ENCODE measurements around the gene DVL1. TPM values are rescaled to one million over a fixed set of nuclear protein-coding genes. Genes with fewer than 3 reads are reported as not detected.

Gene DVL1
- total RNA-seq, 1 experiment from 2014 or later, result 42.8 TPM

DNA sequence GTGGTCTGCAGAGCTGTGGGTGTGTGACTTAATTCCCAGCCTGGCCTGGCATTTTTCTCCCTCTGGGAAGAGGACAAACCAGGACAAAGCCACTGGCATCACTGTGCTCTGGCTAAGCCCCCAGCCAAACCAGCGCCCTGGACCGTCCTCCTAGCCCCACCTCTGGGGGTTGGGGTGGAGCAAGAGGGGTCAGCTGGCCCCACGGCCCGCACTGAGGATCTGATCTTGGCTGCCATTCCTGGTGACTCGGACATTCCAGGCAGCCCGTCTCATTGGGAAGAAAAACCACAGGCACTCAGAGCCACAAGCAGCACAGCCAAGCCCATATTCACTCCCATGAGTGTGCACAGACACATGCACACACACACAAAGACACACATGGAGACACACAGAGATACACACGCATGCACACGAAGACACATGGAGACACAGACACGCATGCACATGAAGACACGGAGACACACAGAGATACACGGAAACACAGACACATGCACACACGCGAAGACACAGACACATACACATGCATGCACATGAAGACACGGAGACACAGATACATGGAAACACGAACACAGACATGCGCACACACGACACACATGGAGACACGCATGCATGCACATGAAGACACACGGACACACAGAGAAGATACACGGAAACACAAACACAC lies 11.4 kb upstream of the DVL1 start:
- in situ Hi-C loops (cut with HindIII; ENCODE audit: low pct_unique_long_range_greater_than_20kb, low sequenced_read_pairs), result no loop called here
- DNase-seq (ENCODE audit: low read depth, low spot score), result no peak

DNA sequence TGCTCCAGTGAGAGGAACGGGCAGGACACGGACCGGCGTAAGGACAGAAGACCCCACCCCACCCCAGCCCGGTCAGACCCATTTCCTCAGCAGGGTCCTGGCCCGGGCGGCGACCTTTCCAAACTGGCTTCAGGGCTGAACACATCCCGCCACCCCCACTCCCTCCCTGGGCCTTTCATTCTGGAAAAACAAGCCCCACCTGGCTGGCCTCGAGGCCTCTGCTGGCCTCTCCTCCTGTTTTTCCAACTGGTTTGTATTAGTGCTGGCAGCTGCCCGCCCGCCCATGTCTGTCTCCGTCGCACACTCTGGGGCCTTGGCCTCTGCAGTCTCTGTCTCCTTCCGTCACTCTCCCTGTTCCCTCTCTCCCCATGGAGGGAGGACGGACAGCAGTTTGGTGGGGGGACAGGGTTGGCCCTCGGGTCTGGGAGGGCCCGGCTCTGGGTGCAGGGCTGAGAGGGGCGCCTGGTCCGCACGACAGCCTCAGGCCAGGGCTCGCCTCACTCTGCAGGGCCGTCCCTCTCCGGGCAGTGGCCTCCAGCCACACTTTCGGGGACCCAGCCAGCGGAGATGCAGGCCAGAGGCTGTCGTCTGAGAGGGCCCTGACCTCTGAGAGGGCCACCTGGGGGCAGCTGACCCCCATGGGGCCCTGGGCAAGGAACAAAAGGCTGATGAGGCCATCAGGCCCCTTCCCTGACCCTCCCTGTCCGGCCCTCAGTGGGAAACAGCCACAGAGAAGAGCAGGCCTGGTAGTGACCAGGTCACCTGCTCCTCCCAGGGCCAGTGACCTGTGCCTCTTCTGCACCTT lies 10.6 kb upstream of the DVL1 start:
- in situ Hi-C loops (cut with HindIII; ENCODE audit: low pct_unique_long_range_greater_than_20kb, low sequenced_read_pairs), result no loop called here
- no peak for DNase-seq (ENCODE audit: low read depth, low spot score)

DNA sequence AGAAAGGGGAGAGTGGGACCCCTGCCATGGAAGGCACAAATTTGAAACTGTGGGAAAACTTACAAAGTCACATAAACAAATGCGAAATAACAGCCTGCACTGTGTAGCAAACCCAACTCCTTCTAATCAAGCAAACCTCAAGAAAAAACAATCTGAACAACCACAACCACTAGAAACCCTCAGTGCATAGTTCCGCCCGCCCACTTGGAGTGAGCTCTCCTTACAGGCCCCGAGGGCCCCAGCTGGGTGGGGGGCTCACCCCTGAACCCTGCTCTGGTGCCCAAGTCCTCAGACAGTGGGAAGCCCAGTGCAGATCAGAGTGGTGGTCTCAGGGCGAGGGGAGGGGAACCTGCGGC lies 10.1 kb upstream of the DVL1 start:
- in situ Hi-C loops (cut with HindIII; ENCODE audit: low pct_unique_long_range_greater_than_20kb, low sequenced_read_pairs), result no loop called here

DNA sequence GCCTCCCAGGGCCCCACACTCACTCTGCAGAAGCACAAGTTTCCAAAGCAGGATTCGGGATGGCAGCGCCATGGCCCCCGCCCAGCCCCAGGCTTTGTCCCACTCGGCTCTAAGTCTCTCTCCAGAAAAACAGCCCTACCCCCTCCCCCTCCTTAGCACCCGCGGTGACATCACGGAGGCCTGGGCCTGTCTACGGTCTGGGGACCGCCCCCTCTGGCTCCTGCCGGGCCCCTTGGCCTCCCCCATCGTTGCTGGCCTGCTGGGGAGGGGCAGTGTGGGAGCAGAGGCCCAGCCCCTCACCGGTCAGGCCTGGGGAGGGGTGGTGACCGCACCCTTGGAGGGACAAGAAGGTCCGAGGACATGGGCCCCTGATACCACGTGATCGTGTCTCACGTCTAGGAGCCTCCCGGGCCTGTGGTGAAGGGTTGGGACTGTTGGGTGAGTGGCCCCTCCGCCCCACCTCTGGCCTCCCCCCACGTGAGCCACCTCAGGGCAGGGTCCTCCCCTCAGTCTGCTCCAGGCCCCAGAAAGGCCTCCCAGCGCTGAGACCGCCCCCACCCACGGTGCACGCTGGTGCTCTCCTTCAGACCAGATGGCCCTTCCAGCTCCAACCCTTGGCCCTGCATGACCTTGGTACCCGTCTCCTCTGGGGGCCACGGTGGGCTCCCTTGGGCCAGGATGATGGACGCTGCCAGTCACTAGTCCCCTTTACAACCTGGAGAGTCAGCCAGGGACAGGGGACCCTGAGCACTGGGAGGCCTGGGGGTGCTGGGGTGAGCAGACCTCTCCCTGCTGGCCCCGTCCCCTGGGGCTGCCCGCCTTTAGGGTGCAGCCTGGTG lies 9.4 kb upstream of the DVL1 start, which contains the start of gene MXRA8:
Gene MXRA8, minus strand, starts transcription at position 123 of the 839 bp plus-strand sequence. Its CDS starts 51 bp downstream, at position 72.
- in situ Hi-C loops (cut with HindIII; ENCODE audit: low pct_unique_long_range_greater_than_20kb, low sequenced_read_pairs), result no loop called here
- DNase-seq (ENCODE audit: low read depth, low spot score), result no peak

More for the DNA sequence above, 10.1 kb upstream of the DVL1 start:
- no peak for DNase-seq (ENCODE audit: low read depth, low spot score)

DNA sequence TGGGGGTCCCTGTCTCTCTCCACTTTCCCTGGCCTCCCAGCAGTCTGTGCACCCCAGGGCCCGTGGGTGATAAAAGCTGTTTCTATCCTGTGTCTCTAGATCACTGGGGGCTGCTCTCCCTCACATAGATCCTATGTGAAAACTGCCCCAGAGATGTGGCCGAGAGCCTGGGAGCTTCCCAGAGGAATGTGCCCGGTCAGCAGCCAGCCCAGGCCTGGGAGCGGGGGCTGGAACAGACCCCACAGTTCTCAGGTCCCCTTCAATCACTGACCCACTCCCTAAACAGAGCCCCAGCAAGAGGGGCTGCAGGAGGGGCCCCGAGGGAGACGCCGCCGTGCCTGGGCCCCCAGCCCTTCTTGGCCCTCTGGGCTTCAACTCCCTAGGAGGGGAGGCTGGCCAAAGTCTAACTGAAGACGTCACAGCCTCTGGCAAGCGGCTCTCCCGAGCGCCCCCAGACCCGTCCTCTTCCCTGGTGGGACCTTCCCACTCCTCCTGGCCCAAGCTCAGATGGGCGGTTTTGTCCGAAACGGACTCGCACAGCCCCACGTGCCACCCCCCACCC lies 8.7 kb upstream of the DVL1 start:
- no peak for DNase-seq (ENCODE audit: low read depth, low spot score)
- in situ Hi-C loops (cut with HindIII; ENCODE audit: low pct_unique_long_range_greater_than_20kb, low sequenced_read_pairs), result no loop called here

DNA sequence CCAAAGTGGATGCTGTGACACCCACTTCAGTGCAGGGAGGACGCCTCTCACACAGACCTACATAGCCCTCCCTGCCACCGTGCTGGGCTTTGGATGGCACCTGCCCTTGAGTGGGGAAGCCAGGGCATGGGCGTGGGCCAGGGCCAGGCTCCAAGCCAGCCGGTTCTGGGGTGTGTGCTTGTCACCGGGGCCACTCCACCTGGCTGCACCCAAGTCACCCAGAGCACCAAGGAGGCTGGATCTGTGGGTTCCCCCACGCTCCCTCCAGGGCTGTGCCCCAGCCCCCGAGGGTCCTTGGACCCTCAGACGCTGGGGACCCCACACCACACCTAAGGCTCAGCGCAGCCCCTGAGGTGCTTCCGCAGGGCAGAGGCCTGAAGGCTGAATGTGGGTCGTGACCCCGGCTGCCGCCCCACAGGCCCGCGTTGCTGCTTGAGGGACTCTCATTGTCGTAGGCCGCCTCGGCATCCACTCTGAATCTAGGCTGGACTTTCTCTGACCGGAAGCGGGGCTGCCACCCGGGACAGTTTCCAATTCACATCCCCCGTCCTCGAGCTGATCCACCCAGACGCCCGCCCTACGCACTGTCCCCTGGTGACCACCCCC lies 7.7 kb upstream of the DVL1 start:
- in situ Hi-C loops (cut with HindIII; ENCODE audit: low pct_unique_long_range_greater_than_20kb, low sequenced_read_pairs), result no loop called here

DNA sequence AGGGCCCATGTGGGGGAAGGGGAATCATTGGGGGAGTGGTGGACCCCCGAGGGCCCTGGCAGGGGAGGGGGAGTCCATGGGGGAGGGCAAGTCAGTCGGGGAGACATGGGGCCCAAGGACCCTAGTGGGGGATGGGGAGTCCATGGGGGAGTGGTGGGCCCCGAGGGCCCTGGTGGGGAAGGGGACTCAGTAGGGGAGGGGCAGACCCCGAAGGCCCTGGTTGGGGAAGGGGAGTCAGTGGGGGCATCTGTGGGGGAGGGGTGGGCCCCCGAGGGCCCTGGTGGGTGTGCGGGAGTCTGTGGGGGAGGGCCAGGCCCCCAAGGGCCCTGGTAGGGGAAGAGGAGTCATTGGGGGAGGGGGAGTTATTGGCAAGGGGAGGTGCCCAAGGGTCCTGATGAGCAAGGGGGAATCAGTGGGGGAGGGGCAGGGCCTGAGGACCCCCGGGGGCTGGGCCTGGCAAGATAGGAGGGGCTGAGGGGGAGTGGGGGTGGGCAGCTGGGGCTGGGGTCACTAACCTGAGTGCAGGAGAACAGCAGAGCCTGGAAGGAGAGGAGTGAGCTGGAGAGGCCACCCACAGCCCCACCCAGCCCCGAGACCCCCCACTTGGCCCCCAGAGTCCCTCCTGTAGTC lies 7.1 kb upstream of the DVL1 start:
- DNase-seq (ENCODE audit: low read depth, low spot score), result no peak
- in situ Hi-C loops (cut with HindIII; ENCODE audit: low pct_unique_long_range_greater_than_20kb, low sequenced_read_pairs), result no loop called here

More for the DNA sequence above, 7.7 kb upstream of the DVL1 start:
- no peak for DNase-seq (ENCODE audit: low read depth, low spot score)

DNA sequence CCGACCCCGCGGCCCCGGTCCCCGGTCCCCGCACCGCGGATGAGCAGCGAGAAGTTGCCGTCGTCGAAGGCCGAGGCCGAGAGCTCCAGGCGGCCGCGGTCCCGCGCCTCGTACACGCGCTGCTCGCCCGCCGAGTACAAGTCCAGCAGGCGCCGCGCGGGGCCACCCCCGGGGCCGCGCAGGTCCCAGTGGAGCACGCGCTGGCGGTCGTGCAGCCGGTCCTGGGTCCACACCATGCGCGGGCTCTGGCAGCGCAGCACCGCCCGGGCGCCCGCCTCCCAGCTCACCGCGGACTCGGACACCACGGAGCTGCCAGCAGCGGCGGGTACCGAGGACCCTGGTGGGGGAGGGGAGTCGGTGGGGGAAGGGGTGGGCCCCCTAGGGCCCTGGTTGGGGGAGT lies 6.2 kb upstream of the DVL1 start:
- in situ Hi-C loops (cut with HindIII; ENCODE audit: low pct_unique_long_range_greater_than_20kb, low sequenced_read_pairs), result no loop called here
- DNase-seq (ENCODE audit: low read depth, low spot score), result peak; percentile 30

DNA sequence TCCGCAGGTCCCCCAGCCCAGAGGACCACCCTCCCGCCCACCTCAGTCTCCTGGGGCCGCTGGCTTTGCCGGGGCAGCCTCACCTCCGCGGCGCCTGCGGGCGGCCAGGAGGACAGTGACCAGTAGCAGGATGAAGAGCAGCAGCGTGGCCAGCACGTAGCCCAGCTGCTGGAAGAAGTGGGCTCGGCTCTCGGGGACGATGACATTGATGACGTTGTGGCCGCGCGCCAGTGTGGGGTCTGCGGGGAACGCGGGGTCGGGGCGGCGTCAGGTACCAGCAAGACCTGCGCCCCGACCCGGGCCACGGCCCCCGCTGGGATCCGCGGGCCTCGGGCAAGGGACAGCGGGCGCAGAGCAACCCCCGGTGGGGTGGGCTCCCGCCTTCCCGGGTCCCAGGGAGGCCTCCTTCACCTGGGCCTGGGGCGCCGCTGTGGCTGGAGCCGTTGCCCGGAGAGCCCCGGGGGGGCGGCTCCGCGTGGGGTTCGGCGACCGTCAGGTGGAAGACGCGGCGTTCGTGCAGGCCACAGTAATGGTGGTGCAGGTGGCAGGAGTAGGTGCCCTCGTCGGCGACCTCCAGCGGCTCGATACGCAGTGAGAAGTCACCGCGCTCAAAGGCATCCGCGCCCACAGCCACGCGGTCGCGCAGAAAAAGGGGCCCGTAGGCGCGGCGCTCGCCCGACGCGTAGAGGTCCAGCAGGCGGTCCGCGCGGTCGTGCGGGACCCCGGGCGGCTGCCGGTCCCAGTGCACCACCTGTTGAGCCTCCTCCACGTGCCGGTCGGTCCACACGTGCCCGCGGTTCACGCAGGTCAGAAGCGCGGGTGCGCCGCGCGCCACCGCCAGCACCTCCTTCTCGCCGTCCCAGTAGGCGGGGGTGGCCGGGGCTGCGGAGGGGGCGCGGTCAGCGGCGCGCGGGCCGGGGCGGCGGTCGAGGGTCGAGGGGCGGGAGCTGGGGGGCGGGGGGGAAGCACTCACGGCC lies 5.3 kb upstream of the DVL1 start:
- DNase-seq (ENCODE audit: low read depth, low spot score), result no peak
- in situ Hi-C loops (cut with HindIII; ENCODE audit: low pct_unique_long_range_greater_than_20kb, low sequenced_read_pairs), result no loop called here

DNA sequence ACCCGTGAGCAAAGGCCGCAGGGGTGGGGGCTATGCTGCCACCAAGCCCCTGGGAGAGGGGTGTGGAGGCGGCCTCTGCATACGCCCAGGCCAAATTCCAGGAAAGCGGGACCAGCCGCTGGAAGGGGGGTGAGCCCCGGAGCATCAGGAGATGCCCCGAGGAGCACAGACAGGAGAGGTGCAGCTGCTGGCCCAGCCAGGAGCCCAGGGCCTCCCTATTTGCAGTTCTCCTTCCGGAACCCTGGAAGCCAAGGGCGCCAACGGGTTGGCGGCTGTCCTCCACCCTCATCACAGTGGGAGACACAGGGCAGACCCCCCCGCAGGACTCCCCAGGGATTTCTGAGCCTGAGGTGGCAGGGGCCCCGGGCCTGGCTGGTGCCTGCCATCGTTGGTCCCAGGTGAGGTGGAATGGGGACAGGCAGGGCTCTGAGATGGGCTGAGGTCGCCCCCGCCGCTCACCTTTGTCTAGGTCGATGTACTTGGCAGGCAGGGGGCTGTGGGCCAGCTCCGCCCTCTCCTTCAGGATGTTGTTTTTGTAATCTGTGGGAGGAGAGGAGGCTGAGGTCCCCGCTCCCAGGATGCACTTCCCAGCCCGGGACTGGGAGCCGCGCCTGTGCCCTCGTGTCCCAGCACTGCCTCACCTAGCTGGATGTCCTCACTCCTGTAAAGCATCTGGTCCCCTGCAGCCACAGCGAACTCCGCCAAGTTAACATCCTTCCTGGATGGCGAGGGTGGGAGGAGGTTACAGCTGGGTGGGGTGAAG lies 4.4 kb upstream of the DVL1 start:
- DNase-seq (ENCODE audit: low read depth, low spot score), result no peak
- in situ Hi-C loops (cut with HindIII; ENCODE audit: low pct_unique_long_range_greater_than_20kb, low sequenced_read_pairs), result no loop called here

DNA sequence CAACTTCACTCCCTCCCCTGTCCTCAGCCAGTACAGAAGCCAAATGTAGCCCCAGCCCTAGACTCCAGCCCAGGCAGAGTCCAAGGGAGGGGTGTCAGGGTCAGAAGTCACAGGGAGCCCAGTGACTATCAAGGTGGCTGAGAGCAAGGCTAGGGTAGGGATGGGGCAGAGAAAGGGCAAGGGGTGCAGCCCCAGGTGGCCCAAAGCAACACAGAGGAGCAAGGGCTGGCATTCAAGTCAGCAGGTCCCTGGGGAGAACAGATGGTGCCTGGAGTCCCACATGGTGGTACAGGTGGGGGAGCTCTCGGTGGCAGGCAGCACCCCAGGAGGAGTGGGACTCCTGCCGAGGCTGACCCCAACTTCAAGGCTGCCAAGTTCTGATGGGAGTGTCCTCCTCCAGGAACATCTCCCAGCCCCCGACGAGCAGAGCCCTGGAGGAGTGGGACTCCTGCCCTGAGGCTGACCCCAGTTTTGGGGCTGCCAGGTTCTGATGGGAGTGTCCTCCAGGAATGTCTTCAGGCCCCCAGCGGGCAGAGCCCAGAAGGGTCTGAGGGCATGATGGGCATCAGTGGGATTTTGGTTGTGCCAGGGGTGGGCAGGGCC lies 3.7 kb upstream of the DVL1 start:
- DNase-seq (ENCODE audit: low read depth, low spot score), result no peak
- in situ Hi-C loops (cut with HindIII; ENCODE audit: low pct_unique_long_range_greater_than_20kb, low sequenced_read_pairs), result no loop called here

DNA sequence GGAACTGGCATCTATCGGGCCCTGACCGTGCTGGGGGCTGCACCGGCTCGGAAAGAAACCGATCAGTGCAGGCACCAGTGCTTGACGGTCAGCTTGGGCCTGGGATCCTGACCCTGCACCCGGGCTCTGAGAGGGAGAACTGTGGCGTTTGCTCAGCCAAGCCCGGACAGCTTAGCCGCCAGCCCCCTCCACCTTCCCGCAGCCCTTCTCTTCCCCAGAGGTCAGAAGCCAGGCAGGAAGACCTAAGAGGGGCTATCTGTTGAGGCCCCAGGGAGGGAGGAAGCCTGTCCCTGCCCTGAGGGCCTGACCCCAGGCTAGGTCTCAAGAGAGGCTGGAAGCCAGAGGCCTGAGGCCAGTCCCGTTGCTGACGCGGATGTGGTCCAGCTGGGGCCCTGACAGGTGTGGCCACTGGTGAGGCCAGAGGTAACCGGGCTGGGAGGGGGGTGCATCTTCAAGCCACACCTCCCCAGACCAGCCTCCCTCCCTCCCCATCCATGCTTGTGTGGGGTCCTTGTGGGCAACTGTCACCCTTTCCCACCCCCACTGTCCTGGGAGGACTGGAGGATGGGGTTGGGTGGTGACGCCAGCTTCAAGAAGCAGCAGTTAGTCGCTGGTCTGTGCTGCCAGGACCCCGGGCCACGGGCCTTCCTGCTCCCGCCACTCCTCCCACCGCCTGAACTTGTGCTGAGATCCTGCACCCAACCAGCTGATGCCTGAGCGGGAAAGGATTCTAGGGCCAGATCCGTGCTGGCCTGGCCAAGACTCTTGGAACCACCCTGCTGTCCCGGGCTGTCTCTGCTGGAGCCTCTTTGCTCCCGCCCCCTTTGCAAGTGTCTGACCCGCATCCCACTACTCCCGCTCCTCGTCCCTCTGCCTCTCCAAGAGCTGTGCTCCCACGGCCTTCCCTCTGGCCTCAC lies 2.6 kb upstream of the DVL1 start:
- in situ Hi-C loops (cut with HindIII; ENCODE audit: low pct_unique_long_range_greater_than_20kb, low sequenced_read_pairs), result no loop called here
- DNase-seq (ENCODE audit: low read depth, low spot score), result no peak

DNA sequence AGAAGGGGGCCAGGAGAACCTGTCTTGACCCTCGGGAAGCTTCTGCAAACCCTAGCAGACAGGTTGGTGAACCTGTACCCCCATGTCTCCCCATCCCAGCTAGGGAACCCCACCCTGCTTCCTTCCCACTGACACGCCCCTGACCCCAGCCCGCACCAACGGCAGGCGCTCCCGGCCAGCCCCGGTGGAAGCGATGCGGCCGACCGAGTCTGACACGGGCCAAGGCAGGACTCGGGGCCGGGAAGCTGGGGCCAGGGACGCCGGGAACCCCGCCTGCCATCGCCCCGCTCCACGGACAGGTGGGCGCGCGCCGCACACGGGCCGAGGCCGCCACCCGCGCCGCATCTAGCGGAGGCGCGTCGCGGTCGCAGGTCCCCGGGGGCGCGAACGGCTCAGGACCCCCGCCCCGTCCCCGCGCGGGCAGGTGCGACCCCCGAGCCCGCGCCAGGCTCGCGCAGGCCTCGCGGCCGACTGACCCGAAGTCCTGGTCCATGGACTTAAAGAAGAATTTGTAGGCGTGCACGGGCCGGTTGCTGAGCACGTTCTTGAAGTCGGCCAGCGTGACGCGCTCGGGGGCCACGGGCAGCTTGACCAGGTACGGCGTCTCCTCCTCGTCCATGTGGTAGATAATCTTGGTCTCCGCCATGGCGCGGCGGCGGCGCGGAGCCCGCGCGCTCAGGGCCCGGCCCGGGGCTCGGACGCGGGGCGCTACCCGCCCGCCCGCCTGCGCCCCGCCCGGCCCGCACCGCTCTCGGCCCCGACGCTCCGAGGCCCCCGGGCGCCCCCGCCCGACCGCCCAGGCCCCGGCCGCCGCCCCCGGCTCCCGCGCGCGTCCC lies 580 bp downstream of the DVL1 start:
- no peak for DNase-seq (ENCODE audit: low read depth, low spot score)
- in situ Hi-C loops (cut with HindIII; ENCODE audit: low pct_unique_long_range_greater_than_20kb, low sequenced_read_pairs), result no loop called here
